Gastrocnemius medialis (tissue), 4 donors: ENCODE data around the gene ADGRB3. TPM values are rescaled to one million over a fixed set of nuclear protein-coding genes. Genes with fewer than 3 reads are reported as not detected.

Source experiments
- ATAC-seq, 2 donors: fragments of 150-250 bp; one replicate each; pipeline ENCODE4 v1.9.1; 2016
- DNase-seq, 2 donors: peaks; one replicate each; pipeline ENCODE4 v3.0.0-alpha.2; 2019
- H3K27ac ChIP-seq, 4 donors: fragments of 200-600 bp; sonication (generic); 1 replicate in 1 of 4; 2 replicates in 3 of 4; pipeline ENCODE4 v1.5.1; 2016 to 2018; ENCODE audit warnings: mild to moderate bottlenecking in 2 of 4, moderate library complexity in 1 of 4
- H3K27me3 ChIP-seq, 3 donors: fragments of 200-600 bp; sonication (generic) in 2 of 3; 1 replicate in 1 of 3; 2 replicates in 2 of 3; pipeline versions ENCODE4 v1.5.1 to v1.6.0; 2016 to 2019; ENCODE audit warnings: mild to moderate bottlenecking in 1 of 3, moderate library complexity in 1 of 3
- H3K36me3 ChIP-seq, 2 donors: fragments of 200-600 bp; sonication (generic) in 1 of 2; one replicate each; pipeline ENCODE4 v1.5.1; 2017 to 2018
- H3K4me1 ChIP-seq, 2 donors: fragments of 200-600 bp; sonication (generic) in 1 of 2; one replicate each; pipeline ENCODE4 v1.5.1; 2016 to 2017; ENCODE audit warnings: mild to moderate bottlenecking in 2 of 2
- H3K4me3 ChIP-seq, 4 donors: fragments of 200-600 bp; sonication (generic) in 3 of 4; 1 replicate in 1 of 4; 2 replicates in 3 of 4; pipeline ENCODE4 v1.5.1; 2016 to 2019; ENCODE audit warnings: mild to moderate bottlenecking in 2 of 4
- H3K9me3 ChIP-seq, 3 donors: fragments of 200-600 bp; sonication (generic) in 2 of 3; 1 replicate in 1 of 3; 2 replicates in 2 of 3; pipeline ENCODE4 v1.5.1; 2016 to 2019
- POLR2A ChIP-seq, 2 donors: fragments of 450-650 bp; IDR thresholded peaks; one replicate each; pipeline ENCODE4 v1.6.1; 2017; ENCODE audit warnings: antibody characterized with exemption in 2 of 2, mild to moderate bottlenecking in 2 of 2, moderate library complexity in 2 of 2
- in situ Hi-C, 4 donors: fragments of 200-750 bp; cut with MboI; loops; one replicate each; pipeline versions ENCODE4 v1.15.0 to v1.8.0; 2017; ENCODE audit warnings: low sequenced_read_pairs in 4 of 4
- intact Hi-C: fragments of 100-400 bp; cut with DNase I; formaldehyde crosslinking; loops from one replicate; pipeline ENCODE4 v1.15.1; 2023; ENCODE audit warnings: low total_unique reads
- total RNA-seq, 4 donors: library from RNA; depleted of rRNA; stranded (reverse); fragments of >200 nt; gene quantifications; one replicate each; pipeline versions ENCODE4 v1.1.0 to v1.2.3, GENCODE V29; 2016
- TF ChIP-seq, protein P1 (sequence below), 5 experiments: fragments of 450-650 bp in 3 of 5; fragments of 200-600 bp in 2 of 5; sonication (generic) in 2 of 5; IDR thresholded peaks in 4 of 5; conservative IDR thresholded peaks in 1 of 5; 1 replicate in 4 of 5; 2 replicates in 1 of 5; pipeline ENCODE4 v1.5.1; 2016 to 2019; ENCODE audit warnings: antibody characterized with exemption in 5 of 5, mild to moderate bottlenecking in 3 of 5, moderate library complexity in 3 of 5

ADGRB3 gene
- total RNA-seq, 4 donors from 2014 or later = 0.56 to 0.58 (median 0.58) TPM; not detected in 1

DNA sequence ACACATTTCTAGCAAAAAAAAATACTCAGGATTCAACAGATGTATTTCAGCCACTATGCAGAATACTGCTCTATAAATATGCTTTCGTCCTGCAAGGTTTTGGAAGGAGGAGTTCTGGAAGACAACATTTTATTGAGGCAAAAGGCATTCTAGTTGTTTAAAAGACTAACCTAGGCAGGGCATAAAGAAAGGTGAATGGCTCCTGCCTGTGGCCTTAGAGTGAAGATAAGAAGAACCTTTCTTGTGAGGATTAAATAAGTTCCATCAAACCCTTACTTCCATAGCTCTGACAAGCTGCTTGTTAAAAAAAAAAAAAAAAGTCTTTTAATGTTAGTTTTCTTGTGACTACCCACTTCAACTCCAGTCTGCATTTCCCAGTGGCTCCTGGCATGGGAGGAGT lies 139.8 kb downstream of the ADGRB3 start:
- intact Hi-C loops = no loop called here
- in situ Hi-C loops = loop anchor here in 1 of 4 donors (10.0 kb wide), 1 partner anchor 140 kb away; the partner anchor contains the start of gene ADGRB3

DNA sequence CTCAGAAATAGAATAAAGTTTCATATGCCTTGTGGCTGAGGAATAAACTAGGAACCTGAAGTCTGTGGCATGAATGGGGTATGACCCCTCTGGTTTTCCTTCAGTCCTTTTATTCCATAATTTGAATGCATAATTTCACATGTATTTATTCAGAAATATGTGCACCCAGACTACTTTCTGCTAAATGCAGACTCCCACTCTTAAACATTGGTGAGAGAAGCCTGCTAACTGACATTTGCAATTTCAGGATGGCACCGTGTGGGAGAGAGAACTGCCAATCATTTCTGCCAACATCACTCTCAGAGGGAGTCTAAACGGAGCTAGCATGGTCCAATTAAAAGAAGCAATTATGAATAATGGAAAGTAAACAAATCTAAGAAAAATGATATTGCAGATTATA lies 141.3 kb downstream of the ADGRB3 start:
- H3K36me3 ChIP-seq = no peaks in the 10 kb centered on the region
- in situ Hi-C loops = loop anchor here in 1 of 4 donors (10.0 kb wide), 1 partner anchor 142 kb away; the partner anchor contains the start of gene ADGRB3
- no peaks in the 10 kb centered on the region for H3K4me1 ChIP-seq
- no peak overlapping the region for H3K27ac ChIP-seq
- H3K4me3 ChIP-seq = no peak overlapping the region
- H3K27me3 ChIP-seq = no peaks in the 10 kb centered on the region
- H3K9me3 ChIP-seq = no peaks in the 10 kb centered on the region
- TF ChIP-seq, protein P1, sequence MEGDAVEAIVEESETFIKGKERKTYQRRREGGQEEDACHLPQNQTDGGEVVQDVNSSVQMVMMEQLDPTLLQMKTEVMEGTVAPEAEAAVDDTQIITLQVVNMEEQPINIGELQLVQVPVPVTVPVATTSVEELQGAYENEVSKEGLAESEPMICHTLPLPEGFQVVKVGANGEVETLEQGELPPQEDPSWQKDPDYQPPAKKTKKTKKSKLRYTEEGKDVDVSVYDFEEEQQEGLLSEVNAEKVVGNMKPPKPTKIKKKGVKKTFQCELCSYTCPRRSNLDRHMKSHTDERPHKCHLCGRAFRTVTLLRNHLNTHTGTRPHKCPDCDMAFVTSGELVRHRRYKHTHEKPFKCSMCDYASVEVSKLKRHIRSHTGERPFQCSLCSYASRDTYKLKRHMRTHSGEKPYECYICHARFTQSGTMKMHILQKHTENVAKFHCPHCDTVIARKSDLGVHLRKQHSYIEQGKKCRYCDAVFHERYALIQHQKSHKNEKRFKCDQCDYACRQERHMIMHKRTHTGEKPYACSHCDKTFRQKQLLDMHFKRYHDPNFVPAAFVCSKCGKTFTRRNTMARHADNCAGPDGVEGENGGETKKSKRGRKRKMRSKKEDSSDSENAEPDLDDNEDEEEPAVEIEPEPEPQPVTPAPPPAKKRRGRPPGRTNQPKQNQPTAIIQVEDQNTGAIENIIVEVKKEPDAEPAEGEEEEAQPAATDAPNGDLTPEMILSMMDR (IDR thresholded peaks at IDR 0.05 in 4 of 5, conservative IDR thresholded peaks at IDR 0.05 in 1 of 5) = no peak
- TF ChIP-seq POLR2A (IDR thresholded peaks at IDR 0.05) = no peak
- intact Hi-C loops = no loop called here
- no peak for ATAC-seq
- no peak for DNase-seq

More for the DNA sequence above, 139.8 kb downstream of the ADGRB3 start:
- H3K27me3 ChIP-seq = no peaks in the 10 kb centered on the region
- H3K36me3 ChIP-seq = no peaks in the 10 kb centered on the region
- no peak for DNase-seq
- no peak for ATAC-seq
- TF ChIP-seq, protein P1 (IDR thresholded peaks at IDR 0.05 in 4 of 5, conservative IDR thresholded peaks at IDR 0.05 in 1 of 5) = no peak
- no peak for TF ChIP-seq POLR2A (IDR thresholded peaks at IDR 0.05)
- no peak overlapping the region for H3K27ac ChIP-seq
- H3K4me3 ChIP-seq = no peak overlapping the region
- no peaks in the 10 kb centered on the region for H3K9me3 ChIP-seq
- H3K4me1 ChIP-seq = no peaks in the 10 kb centered on the region

DNA sequence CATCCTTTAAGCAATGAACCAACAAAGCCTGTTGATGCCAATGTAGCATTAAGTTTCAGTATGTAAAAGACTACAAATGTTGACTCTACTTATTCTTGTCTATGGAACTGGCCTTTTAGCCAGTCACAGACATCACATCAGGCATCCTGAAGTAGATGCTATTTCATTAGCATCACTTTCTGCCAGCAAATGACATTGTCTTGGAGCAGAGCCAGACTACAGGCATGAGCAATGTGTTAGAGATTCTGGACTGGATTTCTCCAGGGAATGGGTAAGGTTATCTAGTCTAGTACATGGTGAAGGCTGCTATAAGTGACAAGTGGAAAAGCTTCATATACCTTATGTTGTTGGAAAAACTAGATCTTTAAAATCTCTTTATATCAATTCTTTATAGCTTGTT lies 142.9 kb downstream of the ADGRB3 start:
- Histone ChIP-seq H3K4me3 (no peak overlapping the region), H3K27me3 (no peaks in the 10 kb centered on the region), H3K9me3 (no peaks in the 10 kb centered on the region), H3K27ac (no peak overlapping the region), H3K4me1 (no peaks in the 10 kb centered on the region), H3K36me3 (no peaks in the 10 kb centered on the region)
- ATAC-seq (no peak), DNase-seq (no peak)
- in situ Hi-C loops (loop anchor here in 1 of 4 donors (10.0 kb wide), 1 partner anchor 143 kb away; the partner anchor contains the start of gene ADGRB3), intact Hi-C loops (loop anchor here (2.0 kb wide), 1 partner anchor 139 kb away; no protein-coding TSS in a partner anchor)
- no peak for TF ChIP-seq POLR2A (IDR thresholded peaks at IDR 0.05)
- TF ChIP-seq, protein P1 (IDR thresholded peaks at IDR 0.05 in 4 of 5, conservative IDR thresholded peaks at IDR 0.05 in 1 of 5) = no peak

DNA sequence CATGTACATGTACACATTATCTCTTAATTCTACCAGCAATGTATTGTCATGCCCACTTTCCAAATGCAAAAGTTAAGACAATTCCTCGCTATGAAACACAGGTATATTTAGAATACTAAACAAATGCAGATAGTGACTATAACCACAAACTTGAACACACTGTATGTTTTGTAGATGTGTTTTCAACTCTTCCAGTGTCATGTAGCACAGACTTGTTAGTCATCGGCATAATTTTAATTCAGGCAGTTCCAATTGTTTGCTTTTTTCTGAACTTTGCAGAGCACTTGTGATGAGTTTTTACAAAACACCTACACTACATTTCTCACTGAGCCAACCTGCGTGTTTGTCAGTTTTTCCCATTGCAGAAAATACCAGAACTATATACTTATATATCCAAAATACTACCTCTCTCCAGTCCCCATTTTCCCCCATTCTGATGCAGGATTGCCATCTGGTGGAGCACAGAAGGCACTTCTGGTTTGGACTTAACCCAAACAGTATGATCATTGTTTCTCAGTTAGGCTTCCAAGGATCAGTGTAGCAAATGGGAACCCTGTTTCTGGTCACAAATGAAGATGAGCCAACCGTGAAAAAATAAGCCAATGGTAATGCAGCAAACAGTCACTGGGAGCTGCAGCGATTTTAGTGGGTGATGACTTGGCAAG lies 143.4 kb downstream of the ADGRB3 start:
- Histone ChIP-seq H3K4me3 (no peak overlapping the region), H3K36me3 (no peaks in the 10 kb centered on the region), H3K4me1 (no peaks in the 10 kb centered on the region), H3K27me3 (no peaks in the 10 kb centered on the region), H3K9me3 (no peaks in the 10 kb centered on the region), H3K27ac (no peak overlapping the region)
- TF ChIP-seq POLR2A (IDR thresholded peaks at IDR 0.05) = no peak
- TF ChIP-seq, protein P1 (IDR thresholded peaks at IDR 0.05 in 4 of 5, conservative IDR thresholded peaks at IDR 0.05 in 1 of 5) = peak in 3 of 5 experiments; percentile 33 to 49 (median 39)
- DNase-seq = no peak
- in situ Hi-C loops (loop anchor here in 1 of 4 donors (10.0 kb wide), 1 partner anchor 144 kb away; the partner anchor contains the start of gene ADGRB3), intact Hi-C loops (loop anchor here (2.0 kb wide), 1 partner anchor 140 kb away; no protein-coding TSS in a partner anchor)
- no peak for ATAC-seq
